Non-pigmented ciliary epithelial cell (primary cell): ENCODE data around the gene ANO1.

Experiments used
- DNase-seq: peaks from one replicate; pipeline ENCODE4 v3.0.0-alpha.2; 2010; ENCODE audit warnings: low read depth

The ANO1 gene

DNA sequence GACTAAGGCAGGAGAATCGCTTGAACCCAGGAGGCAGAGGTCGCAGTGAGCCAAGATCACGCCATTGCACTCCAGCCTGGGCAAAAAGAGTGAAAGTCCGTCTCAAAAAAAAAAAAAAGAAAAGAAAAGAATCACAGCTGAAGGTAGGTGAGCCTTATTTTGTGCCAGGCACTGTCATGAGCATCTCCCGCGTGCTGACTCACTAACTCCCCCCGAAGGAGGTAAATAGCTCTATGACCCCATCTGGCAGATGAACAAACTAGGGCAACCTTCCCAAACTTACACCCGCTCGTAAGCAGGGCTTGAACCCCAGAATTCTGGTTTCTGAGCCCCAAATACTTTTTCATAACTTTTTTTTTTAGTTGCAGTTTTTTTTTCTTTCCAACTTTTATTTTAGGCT, 60.3 kb downstream of the ANO1 start:
- DNase-seq, result no peak

- DNase-seq, result no peak
Measured at GRCh38 chr11:70139785-70140410, 61.8 kb downstream of the ANO1 start.

DNA sequence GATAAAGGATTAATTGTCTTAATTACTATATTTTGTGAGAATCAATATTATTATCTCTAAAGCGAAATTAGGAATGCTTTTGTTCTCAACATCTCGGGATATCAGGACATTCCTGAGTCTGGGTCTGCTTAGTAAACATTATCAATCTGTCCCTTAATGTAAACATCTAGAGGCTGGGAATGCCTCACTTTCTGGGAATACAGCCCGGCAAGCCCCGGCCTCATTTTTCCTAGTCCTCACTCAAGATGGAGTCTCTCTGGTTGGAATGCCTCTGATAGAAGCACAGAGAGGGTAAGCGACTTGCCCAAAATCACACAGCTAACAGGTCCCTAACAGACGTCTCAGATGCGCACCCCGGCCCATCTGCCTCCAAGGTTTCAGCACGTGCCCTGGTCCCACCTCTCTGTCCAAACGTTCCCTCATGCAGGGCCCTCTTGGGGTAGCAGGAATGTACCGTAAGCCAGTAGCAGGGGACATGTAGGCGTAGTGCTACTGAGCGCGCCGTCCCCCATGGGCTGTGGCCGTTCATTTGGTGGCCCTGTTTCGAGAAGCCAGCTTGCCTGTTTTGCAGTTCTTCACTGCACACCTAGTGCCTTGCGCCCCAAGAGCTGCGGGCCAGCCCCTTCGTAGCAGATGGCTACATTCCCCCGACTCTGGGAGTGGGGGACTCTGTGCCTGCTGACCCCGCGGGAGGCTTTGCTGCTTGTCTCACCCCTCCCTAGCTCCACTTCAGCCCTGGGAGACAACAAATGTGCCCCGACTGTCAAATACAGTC, 62.8 kb downstream of the ANO1 start:
- no peak for DNase-seq

DNA sequence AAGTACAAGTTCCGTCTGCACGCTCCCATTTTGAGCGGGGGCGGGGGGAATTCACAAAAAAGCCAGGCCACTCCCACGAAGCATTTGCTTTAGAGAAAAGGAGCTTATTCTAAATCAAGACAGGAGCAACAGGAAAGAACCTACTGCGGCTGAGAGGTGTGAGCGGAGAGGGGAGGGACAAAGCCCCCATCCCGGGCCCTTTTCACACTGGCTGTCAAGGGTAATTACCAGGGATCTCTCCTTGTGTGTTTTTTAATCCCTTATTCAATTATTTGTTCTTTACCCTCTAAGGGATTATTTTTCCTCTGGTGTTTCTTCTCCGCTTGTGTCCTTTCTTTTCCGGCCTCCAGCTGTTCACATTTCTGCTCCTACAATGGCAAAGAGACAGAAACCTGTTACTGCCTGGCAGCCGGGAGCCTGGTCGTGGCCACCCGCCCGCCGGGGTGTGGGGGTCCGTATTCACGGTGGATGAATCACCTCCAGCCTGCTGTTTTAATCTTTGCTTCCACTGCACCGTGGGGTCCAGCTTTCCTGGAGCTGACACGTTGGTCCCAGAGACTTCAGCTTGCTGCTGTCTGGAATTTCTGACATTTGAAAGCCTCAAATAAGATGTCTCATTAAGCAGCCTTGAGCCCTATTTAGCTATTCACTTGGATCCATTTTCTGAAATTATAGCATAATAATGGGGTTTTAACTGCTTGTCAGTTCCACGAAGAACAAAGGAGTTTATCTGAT, 63.5 kb downstream of the ANO1 start:
- DNase-seq, result no peak

- no peak for DNase-seq
Measured at GRCh38 chr11:70142221-70142875, 64.2 kb downstream of the ANO1 start.

DNA sequence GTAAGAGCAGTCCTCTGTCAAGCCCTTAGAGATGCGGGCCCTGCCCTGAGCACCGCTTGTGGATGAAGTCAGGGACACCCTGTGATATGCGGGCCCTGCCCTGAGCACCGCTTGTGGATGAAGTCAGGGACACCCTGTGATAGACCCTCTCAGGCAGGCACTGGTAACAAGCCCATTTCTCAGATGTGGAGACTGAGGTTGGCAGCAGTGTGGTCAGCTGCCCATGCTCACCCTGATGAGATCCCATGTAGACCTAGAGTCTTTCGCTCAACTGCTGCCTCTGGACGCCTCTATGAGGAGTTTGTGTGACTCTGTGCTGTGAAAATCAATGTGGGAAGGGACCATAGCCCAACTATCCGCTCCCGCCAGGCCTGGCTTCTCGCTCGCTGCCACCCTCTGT, 66.1 kb downstream of the ANO1 start:
- no peak for DNase-seq

- no peak for DNase-seq
Measured at GRCh38 chr11:70145071-70145470, 67.0 kb downstream of the ANO1 start.

GRCh38 chr11:70145841-70146240, 67.7 kb downstream of the ANO1 start:
- no peak for DNase-seq

DNA sequence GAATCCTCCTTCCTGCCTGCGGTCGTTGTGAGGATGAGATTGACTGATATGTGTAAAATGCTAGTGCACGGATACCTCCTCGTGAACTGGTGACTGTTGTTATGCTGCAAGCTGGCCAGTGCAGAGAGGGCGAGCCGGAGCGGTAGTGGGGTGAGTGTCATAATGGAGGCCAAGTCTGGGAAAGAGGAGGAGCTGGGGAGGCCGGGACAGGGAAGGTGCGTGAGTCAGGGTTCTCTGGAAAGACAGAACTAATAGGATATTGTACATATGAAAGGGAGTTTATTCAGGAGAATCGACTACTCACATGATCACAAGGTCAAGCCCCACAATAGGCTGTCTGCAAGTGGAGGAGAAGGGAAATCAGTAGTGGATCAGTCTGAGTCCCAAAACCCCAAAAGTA, 68.2 kb downstream of the ANO1 start:
- DNase-seq, result no peak

DNA sequence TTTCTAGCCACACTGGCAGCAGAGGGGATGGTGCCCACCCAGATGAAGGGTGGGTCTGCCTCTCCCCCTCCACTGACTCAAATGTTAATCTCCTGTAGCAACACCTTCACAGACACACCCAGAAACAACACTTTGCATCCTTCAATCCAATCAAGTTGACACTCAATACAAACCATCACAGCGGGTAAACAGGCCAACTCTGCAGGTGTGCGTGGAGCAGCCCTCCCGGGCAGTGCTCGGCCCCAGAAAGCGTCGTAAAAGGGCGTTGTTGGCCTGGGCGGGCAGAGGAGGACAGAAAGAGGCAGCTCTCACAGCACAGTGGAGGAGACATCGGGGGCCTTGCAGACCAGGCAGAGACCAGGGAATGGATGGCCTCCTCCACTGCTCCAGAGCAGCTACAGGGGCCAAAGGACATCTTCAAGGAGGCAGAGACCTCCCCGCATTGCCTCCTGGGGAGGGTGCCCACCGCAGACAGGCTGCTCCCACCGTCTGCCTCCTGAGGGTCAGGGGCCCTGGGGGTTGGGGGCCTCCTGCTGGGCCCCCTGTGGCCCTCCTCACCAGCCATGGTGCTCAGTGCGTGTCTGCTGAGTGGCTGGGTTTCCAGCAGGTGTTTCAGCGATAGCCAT, 68.9 kb downstream of the ANO1 start:
- DNase-seq, result no peak

DNA sequence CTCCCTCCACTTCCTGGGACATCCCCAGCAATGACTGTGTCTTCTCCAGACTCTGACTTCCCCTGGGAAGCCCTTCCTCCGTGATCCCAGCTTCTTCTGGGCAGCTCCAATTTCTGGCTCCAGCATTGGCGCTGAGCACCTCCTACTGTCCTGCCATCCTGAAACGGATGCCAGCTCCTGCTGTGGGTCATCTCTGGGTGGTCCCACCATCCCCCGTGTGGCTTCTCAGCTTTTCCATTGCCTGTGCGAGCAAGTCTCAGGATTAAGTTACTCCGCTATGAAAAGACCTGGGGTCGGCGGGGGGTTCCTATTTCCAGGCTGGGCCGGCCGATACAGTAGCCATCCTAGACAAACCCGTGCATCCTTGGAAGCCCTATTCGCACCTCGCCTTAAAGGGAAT, 69.6 kb downstream of the ANO1 start:
- DNase-seq, result no peak

- DNase-seq, result no peak
Measured at GRCh38 chr11:70151671-70152070, 73.6 kb downstream of the ANO1 start.

- DNase-seq, result no peak
Measured at GRCh38 chr11:70153133-70153727, 75.1 kb downstream of the ANO1 start.

- DNase-seq, result no peak
Measured at GRCh38 chr11:70155386-70155785, 77.3 kb downstream of the ANO1 start.

- no peak for DNase-seq
Measured at GRCh38 chr11:70156291-70157037, 78.3 kb downstream of the ANO1 start.

GRCh38 chr11:70158201-70158600, 80.1 kb downstream of the ANO1 start:
- DNase-seq, result no peak

DNA sequence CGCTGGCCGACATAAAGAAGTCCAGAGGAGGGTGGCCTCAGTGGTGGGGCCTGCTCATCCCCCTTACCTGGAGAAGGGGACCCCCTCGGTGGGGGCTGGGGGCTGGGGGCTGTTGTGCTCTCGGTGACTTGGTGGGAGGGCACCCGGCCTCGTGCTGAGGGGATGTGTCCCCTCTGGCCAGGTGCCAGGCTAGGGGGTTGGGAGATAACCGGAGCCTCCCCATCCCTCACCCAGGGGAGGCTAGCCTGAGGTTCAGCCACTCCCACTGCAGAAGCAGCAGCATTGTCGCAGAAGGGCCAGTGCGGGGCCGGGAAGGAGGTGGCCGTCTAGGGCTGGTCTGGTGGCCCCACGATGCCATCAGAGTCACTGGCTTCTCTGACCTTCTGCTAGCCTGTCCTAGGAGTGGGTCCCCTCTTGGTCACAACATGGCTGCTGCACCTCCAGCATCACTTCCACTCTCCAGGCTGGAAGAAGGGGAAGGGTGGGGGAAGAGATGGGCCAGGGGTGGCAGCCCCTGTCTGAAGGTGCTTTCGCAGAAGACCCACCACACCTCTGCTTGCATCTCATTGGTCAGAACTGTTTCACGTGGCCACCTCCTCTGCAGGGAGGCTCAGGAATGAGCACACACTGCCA, 80.8 kb downstream of the ANO1 start:
- no peak for DNase-seq

- no peak for DNase-seq
Measured at GRCh38 chr11:70159627-70160570, 81.8 kb downstream of the ANO1 start.

DNA sequence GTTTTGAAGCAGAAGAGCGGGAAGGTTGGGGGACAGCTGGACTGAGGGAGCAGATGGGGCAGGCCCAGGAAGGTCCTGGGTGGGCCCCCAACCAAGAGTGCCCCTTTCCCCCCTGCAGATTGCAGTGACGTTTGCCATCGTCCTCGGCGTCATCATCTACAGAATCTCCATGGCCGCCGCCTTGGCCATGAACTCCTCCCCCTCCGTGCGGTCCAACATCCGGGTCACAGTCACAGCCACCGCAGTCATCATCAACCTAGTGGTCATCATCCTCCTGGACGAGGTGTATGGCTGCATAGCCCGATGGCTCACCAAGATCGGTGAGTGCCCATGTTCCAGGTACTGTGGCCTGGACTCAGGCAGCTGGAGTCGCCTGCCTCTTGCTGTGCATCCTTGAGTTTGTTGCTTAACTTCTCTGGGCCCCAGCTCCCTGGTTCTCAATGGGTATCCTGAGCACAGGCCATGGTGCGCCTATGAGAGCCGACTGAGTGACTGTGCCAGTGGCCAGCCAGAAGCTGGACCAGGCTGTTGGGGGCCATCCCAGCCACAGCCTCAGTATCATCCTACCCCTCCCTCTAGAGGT, 83.0 kb downstream of the ANO1 start:
- DNase-seq, result no peak
